NCI-H2196 treated with DMSO at 0.1 percent for 48 hours (cell line): ENCODE measurements around the gene TTBK1.

Experiments
- DNase-seq: peaks from one replicate; lab custom pipeline; 2025; ENCODE audit not compliant: unreplicated experiment; lab: John Stamatoyannopoulos, UW

Gene TTBK1

DNA sequence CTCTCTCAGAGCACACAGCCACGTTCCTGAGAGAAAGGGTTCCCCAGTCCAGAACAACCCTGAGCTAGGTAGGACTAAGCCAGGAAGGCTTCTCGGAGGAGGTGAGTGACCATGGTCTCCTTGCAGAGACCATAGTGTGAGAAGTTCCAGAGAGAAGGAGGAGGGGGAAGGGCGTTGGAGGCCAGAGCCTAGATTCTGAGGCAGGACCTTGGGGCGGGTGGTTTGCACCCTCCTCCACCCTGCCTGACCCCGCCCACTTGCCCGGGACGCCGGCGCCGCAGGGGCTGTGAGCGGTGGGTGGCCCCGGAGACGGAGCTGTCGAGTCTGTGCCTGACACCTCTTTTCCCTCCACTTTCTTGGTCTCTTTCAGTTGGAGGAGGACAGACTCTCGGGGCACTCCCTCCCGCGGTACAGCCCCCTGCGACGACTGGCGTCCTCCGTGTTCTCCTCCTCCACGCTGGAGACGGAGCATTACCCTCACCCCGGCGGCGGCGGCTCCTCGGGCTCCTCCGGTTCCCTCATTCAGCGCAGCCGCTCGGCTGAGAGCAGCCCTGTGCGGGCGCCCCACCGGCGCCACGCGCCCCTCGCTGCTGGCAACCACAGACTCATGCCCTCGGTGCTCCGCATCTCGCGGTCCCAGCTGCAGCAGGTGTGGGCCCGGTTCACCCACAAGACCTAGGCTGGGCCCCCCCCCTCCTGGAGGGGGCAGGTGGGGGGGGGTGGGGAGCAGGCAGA lies 26.2 kb downstream of the TTBK1 start:
- DNase-seq: no peak

- DNase-seq: no peak
These were observed 28.0 kb downstream of the TTBK1 start for GRCh38 chr6:43271103-43271815.

DNA sequence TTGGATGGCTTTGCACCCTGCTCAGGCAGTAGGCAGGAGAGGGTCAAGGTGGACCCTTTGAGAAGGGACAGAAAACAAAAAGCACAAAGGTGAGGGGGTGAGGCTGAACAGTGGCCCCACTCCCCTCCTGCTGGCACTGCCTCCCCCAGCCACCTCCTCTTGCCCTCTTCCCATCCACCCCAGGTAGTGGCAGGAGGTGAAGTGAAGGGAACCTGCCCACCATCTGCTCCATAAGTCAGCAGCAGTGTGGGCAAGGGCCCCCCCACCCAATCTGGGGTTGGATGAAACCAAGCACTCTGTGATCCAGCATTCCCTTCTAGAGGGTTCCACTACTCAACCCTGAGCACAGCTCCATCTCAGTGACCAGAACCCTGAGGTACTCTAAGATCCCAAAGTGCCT lies 28.7 kb downstream of the TTBK1 start:
- no peak for DNase-seq

- no peak for DNase-seq
These were observed 30.4 kb downstream of the TTBK1 start for GRCh38 chr6:43273707-43274106.

GRCh38 chr6:43274127-43274915 lies 31.0 kb downstream of the TTBK1 start:
- no peak for DNase-seq

GRCh38 chr6:43274916-43275597 lies 31.8 kb downstream of the TTBK1 start:
- no peak for DNase-seq

DNA sequence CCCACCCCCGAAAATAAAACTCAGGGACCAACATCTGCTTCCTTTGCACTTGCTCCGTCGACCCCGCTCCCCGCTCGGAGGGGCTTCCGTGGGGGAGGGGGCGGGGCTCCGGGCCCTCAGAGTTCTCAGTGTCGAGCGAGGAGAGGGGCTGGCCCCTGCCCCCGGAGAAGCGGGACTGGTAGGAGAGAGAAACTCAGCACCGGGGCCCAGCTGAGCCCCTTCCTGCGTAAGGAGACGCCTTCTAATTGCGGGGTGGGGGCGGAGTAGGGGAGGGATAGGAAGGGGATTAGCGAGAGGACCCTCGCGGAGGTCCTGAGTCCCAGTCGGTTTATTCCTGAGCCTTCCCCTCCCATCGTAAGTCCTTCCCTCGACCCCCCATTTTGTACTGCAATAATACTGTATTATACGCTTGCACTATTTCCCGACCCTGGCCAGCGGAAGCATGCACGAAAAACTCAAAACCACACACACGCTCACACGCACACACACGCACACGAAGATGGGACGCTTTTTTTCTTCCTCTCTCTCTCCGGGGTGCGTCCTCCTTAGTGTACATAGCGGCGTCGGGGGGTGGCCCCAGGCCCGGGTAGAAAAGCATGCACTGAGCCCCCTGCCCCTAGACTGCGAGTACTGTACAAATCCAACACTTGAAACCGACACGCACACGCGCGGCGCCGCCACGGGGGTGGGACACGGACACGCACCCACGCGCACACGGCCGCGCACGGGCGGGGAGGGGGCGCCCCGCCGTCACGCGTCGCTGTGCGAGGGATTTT lies 32.7 kb downstream of the TTBK1 start:
- DNase-seq: no peak

DNA sequence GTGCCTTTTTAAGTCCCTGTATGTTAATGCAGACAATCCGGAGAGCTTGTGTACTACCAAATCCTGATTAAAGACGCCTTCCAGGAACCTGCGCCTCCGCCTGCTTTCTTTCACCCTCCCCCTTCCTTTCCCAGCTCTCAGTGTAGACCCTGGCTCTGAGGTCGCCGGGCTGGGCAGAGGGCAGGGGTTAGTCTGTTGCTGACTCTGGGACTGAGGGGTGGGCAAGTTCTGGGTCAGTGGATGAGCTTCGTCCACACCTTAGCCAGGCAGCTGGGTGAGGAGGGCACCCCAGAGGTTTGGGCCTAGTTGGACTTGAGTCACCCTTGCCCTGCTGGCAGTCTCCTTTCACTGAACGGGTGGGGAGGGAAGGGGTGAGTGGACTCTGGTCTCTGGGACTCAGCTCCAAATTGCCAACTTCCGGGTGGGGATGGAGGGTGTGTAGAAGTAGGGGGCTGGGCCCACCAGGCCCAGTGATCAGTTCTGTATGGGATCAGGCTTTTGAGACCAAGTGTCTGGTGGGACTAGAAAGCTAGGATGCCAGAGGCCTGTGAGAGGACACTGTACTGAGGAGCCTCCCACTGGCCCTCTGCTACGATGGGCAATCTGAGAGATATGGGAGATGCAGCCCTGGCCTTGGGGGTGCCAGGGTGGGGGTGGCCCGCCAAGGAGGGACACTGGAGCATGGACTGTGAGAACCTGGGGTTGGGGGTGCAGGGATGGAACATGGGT lies 33.5 kb downstream of the TTBK1 start:
- DNase-seq: no peak

GRCh38 chr6:43277306-43277642 lies 34.0 kb downstream of the TTBK1 start:
- DNase-seq: no peak

DNA sequence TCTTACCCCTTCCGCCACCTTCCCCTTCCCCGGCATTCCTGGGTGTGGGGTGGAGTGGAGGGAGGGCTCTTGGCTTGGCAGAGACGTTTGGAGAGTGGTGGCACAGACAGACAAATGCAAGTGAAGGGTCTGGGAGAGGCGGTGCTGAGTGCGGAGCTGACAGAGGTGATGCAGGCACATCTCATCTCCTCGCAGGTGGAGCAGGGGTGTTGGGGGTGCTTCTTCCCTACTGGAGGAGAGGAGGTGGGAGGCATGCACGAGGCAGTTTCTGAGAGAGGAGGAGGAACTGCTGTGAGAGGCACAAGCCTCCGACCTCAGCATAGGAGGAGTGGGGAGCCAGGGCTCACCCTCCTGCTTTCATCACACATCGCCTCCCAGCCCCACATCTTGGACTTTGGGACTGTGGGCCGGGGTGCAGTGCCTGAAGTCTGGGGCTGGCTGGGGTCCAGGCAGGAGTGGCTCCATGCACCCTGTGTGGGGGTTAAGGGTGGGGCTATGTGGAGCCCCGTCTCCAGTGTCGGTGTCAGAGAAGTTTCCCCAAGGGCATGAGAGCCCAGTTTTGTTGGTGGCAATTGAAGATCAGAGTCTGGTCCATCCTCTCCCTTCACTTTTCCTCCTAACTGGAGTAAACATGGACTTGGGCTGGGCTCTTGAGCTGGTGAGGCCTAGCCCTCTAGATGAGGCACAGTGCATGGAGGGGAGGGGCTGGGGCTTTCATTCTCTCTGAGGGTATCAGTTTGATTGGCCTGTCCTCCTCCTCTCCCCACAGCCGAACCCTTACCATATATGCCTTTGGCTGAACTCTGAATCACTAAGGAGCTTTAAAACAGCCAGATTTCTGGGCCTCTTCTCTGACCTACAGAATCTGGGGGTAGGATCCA lies 34.6 kb downstream of the TTBK1 start:
- no peak for DNase-seq

GRCh38 chr6:43278524-43279078 lies 35.3 kb downstream of the TTBK1 start:
- no peak for DNase-seq

DNA sequence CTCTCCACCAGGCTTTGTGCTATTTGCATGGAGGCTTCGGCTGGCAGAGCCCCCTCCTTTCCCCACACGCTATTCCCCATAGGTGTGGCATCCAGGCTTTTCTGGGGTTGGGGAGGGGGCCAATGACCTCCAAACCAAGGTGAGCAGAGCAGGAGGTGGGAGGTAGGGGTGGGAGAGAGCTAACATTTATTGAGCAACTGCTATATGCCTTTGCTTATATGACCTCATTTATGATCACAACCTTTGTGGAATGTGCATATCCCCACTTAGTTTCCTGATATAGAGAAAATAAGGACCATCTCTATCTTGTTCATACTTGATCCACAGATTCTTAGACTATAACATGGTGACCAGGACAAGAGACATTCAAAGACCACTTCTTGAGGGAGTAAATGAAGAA lies 37.0 kb downstream of the TTBK1 start:
- DNase-seq: no peak

DNA sequence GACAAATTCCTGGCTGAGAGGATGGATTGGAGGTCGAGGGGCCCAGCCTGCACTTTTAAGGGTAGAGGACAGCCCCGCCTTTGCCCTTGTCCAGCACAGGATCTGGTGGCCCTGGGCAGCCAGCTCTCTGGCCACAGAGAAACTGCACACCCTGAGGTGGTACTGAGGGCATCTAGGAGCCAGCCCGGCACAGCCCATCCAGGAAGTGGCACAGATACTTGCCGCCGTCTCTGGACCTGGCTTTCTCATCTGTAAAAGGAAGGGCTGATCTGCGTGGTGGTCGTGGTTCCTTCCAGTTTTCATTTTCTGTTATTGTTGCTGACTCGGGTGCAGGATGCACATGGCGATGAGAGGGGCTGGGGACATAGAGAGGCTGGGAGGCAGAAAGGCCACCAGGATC lies 38.8 kb downstream of the TTBK1 start:
- no peak for DNase-seq

- DNase-seq: no peak
These were observed 39.6 kb downstream of the TTBK1 start for GRCh38 chr6:43282636-43283513.

GRCh38 chr6:43283514-43283901 lies 40.2 kb downstream of the TTBK1 start:
- DNase-seq: no peak

GRCh38 chr6:43283905-43284304 lies 40.6 kb downstream of the TTBK1 start:
- DNase-seq: no peak

DNA sequence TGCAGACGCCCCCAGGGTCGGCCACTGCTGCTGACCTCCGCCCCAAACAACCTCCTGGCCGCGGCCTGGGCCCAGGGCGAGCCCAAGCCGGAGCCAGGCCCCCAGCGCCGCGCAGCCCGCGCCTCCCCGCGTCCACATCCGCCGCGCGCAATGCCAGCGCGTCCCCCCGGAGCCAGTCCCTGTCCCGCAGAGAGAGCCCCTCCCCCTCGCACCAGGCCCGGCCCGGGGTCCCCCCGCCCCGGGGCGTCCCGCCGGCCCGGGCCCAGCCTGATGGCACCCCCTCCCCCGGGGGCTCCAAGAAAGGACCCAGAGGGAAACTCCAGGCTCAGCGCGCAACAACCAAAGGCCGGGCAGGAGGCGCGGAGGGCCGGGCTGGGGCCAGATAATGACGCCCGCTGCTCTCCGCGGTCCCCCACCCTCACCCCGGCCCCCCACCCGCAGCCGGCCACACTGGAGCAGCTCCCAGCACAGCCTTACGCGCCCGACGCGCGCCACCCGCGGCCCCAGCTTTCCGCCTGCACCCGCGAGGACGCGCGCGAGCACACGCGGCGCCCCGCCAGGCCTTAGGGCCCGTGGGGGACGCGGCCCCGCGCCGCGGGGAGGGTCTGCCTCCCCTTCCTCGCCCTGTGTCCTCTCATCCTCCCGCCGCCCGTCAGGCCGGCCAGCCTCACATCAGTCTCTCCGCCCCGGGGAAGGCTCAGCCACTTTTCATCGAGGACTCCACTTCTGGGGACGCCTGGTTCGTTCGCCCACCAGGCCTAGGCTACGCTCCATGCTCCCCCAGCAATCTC lies 41.9 kb downstream of the TTBK1 start:
- DNase-seq: no peak
